Measurements from ENCODE around the gene FREY1.

Gene FREY1

DNA sequence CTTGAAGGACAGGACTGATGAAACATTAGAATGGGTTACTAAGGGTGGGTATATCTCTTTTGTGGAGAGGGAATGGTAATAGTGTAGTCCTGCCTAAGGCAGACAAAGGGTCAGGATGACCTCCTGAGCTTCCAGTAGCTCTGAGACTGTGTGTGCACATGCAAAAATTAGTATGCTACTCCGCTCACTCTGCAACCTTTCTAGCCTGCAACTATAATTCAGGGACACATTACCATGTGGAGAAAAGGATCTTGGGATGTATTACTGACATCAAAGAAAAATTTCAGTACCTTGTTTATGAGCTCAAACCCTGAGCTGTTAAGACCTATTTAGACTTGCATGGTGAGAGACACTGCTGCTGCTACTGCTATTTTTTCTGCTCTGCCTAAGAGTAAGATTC, 40.8 kb upstream of the FREY1 start:
- Histone ChIP-seq H3K4me3 (ENCODE audit: low read length) (no peak overlapping the region), H4K20me1 (ENCODE audit: control insufficient read depth, insufficient read depth, low read depth, low read length) (no peaks in the 10 kb centered on the region), H3K79me2 (ENCODE audit: control insufficient read depth, low read length) (no peaks in the 10 kb centered on the region), H3F3A (ENCODE audit: control insufficient read depth, insufficient read depth) (no peaks in the 10 kb centered on the region), H3K27ac (ENCODE audit: low read depth, low read length) (no peak overlapping the region), H3K27me3 (ENCODE audit: control insufficient read depth, low read length) (no peaks in the 10 kb centered on the region), H3K4me1 (ENCODE audit: control insufficient read depth, low read length) (peaks cover 8% of the 10 kb centered on the region), H3K4me2 (ENCODE audit: low read length) (no peak overlapping the region), H3K36me3 (ENCODE audit: control insufficient read depth, low read length) (peaks cover 39% of the 10 kb centered on the region), H3K9me3 (ENCODE audit: control insufficient read depth, insufficient read depth, low read length) (no peaks in the 10 kb centered on the region), H3K9me2 (replicated peaks; ENCODE audit: control insufficient read depth, low read length) (no peaks in the 10 kb centered on the region)
- TF ChIP-seq, protein P1, sequence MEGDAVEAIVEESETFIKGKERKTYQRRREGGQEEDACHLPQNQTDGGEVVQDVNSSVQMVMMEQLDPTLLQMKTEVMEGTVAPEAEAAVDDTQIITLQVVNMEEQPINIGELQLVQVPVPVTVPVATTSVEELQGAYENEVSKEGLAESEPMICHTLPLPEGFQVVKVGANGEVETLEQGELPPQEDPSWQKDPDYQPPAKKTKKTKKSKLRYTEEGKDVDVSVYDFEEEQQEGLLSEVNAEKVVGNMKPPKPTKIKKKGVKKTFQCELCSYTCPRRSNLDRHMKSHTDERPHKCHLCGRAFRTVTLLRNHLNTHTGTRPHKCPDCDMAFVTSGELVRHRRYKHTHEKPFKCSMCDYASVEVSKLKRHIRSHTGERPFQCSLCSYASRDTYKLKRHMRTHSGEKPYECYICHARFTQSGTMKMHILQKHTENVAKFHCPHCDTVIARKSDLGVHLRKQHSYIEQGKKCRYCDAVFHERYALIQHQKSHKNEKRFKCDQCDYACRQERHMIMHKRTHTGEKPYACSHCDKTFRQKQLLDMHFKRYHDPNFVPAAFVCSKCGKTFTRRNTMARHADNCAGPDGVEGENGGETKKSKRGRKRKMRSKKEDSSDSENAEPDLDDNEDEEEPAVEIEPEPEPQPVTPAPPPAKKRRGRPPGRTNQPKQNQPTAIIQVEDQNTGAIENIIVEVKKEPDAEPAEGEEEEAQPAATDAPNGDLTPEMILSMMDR (IDR thresholded peaks at IDR 0.05; ENCODE audit: low read depth, low read length, poor library complexity, severe bottlenecking), result no peak
- no peak for TF ChIP-seq EZH2phosphoT487 (IDR thresholded peaks at IDR 0.05; ENCODE audit: borderline replicate concordance, low read length)

DNA sequence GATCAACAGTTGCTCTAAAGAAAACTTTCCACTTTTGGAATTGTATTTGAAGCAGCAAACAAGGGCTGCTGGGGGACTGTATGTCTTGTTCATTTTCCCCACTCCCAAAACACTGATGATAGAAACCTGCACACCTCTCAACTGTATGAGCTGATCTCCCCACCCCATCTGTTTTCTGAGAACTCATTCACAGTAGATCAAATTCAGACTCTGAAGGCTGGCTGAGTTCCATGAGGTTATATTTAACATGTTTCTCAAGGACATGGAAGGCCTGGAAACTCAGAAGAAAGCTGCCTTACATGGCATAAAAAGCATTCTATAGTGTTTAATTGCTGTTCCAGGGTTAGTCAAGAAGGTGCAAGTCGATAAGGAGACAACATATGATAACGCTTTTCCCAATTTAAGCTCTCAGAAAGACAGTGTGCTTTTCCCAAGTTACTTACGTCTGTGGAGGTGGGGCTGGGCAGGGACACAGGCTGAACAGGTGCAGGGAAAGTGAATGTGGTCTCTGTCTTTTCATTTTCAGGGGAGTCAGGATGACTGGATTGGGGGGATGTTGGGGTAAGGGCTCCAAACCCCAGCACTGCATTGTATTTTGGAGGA, 38.4 kb upstream of the FREY1 start:
- Histone ChIP-seq H3K36me3 (ENCODE audit: control insufficient read depth, low read length) (peaks cover 33% of the 10 kb centered on the region), H3F3A (ENCODE audit: control insufficient read depth, insufficient read depth) (peaks cover 3% of the 10 kb centered on the region; the same call in 1 of the 2 replicates), H4K20me1 (ENCODE audit: control insufficient read depth, insufficient read depth, low read depth, low read length) (no peaks in the 10 kb centered on the region), H3K4me2 (ENCODE audit: low read length) (no peak overlapping the region), H3K4me1 (ENCODE audit: control insufficient read depth, low read length) (no peaks in the 10 kb centered on the region), H3K79me2 (ENCODE audit: control insufficient read depth, low read length) (no peaks in the 10 kb centered on the region), H3K9me2 (replicated peaks; ENCODE audit: control insufficient read depth, low read length) (no peaks in the 10 kb centered on the region), H3K4me3 (ENCODE audit: low read length) (no peak overlapping the region), H3K27ac (ENCODE audit: low read depth, low read length) (no peak overlapping the region), H3K9me3 (ENCODE audit: control insufficient read depth, insufficient read depth, low read length) (no peaks in the 10 kb centered on the region), H3K27me3 (ENCODE audit: control insufficient read depth, low read length) (no peaks in the 10 kb centered on the region)
- TF ChIP-seq, protein P1 (IDR thresholded peaks at IDR 0.05; ENCODE audit: low read depth, low read length, poor library complexity, severe bottlenecking), result no peak
- no peak for TF ChIP-seq EZH2phosphoT487 (IDR thresholded peaks at IDR 0.05; ENCODE audit: borderline replicate concordance, low read length)

DNA sequence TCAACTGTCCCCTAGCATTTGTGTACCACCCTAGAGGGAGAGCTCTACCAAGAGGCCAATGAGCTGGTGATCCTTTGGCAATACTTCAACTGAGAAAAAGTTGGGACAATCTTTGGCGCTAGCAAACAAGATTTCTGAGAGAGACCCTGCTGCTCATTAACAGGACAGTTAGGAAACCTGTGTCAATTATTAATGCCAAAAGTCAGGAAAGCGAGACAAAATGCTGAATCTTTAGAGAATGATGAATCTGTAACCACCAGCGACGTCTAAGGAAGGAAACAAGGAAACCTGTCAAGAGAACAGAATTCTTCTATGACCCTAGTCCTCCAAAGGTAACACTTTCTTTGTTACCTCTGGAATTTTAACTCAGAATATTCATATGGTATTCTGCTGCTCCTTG, 35.3 kb upstream of the FREY1 start:
- no peak for TF ChIP-seq EZH2phosphoT487 (IDR thresholded peaks at IDR 0.05; ENCODE audit: borderline replicate concordance, low read length)
- TF ChIP-seq, protein P1 (IDR thresholded peaks at IDR 0.05; ENCODE audit: low read depth, low read length, poor library complexity, severe bottlenecking), result no peak
- Histone ChIP-seq H3K4me2 (ENCODE audit: low read length) (no peak overlapping the region), H3K9me3 (ENCODE audit: control insufficient read depth, insufficient read depth, low read length) (no peaks in the 10 kb centered on the region), H4K20me1 (ENCODE audit: control insufficient read depth, insufficient read depth, low read depth, low read length) (no peaks in the 10 kb centered on the region), H3K27ac (ENCODE audit: low read depth, low read length) (no peak overlapping the region), H3K36me3 (ENCODE audit: control insufficient read depth, low read length) (peaks cover 17% of the 10 kb centered on the region), H3K79me2 (ENCODE audit: control insufficient read depth, low read length) (no peaks in the 10 kb centered on the region), H3K4me1 (ENCODE audit: control insufficient read depth, low read length) (peaks cover 25% of the 10 kb centered on the region), H3K9me2 (replicated peaks; ENCODE audit: control insufficient read depth, low read length) (no peaks in the 10 kb centered on the region), H3K27me3 (ENCODE audit: control insufficient read depth, low read length) (no peaks in the 10 kb centered on the region), H3K4me3 (ENCODE audit: low read length) (no peak overlapping the region), H3F3A (ENCODE audit: control insufficient read depth, insufficient read depth) (peaks cover 18% of the 10 kb centered on the region)

Data from DOHH2 (cell line).